GM10847 (cell line): ENCODE results near the gene CLDN24.

Source experiments
- POLR2A ChIP-seq: IDR thresholded peaks from 2 replicates; pipeline ENCODE4 v1.6.1; 2011; ENCODE audit not compliant: insufficient read length; ENCODE audit errors: extremely low read depth

Gene CLDN24

GRCh38 chr4:183333202-183333601 is 11.0 kb upstream of the CLDN24 start:
- no peak for TF ChIP-seq POLR2A

GRCh38 chr4:183332447-183332846 is 10.2 kb upstream of the CLDN24 start:
- TF ChIP-seq POLR2A = no peak

- TF ChIP-seq POLR2A = no peak
Observed at GRCh38 chr4:183330841-183331240, 8.6 kb upstream of the CLDN24 start.

GRCh38 chr4:183329954-183330742 is 7.9 kb upstream of the CLDN24 start:
- no peak for TF ChIP-seq POLR2A

GRCh38 chr4:183329244-183329643 is 7.0 kb upstream of the CLDN24 start:
- no peak for TF ChIP-seq POLR2A

GRCh38 chr4:183328832-183329231 is 6.6 kb upstream of the CLDN24 start:
- TF ChIP-seq POLR2A = no peak

- TF ChIP-seq POLR2A = no peak
Observed at GRCh38 chr4:183327827-183328226, 5.6 kb upstream of the CLDN24 start.

- no peak for TF ChIP-seq POLR2A
Observed at GRCh38 chr4:183326853-183327252, 4.6 kb upstream of the CLDN24 start.

- TF ChIP-seq POLR2A = no peak
Observed at GRCh38 chr4:183324619-183325018, 2.4 kb upstream of the CLDN24 start.

- TF ChIP-seq POLR2A = no peak
Observed at GRCh38 chr4:183323295-183323694, 1.1 kb upstream of the CLDN24 start.

- TF ChIP-seq POLR2A = no peak
Observed at GRCh38 chr4:183321516-183321915, 710 bp downstream of the CLDN24 start.

GRCh38 chr4:183321079-183321478 is 1.1 kb downstream of the CLDN24 start:
- TF ChIP-seq POLR2A = no peak

- no peak for TF ChIP-seq POLR2A
Observed at GRCh38 chr4:183320211-183321059, 1.8 kb downstream of the CLDN24 start, which contains the start of gene CLDN22. Gene CLDN22, minus strand, starts transcription at chr4:183320276. Its CDS starts 58 bp downstream, at chr4:183320218.

- no peak for TF ChIP-seq POLR2A
Observed at GRCh38 chr4:183318656-183319055, 3.6 kb downstream of the CLDN24 start.

GRCh38 chr4:183314806-183315205 is 7.4 kb downstream of the CLDN24 start:
- TF ChIP-seq POLR2A = no peak

- TF ChIP-seq POLR2A = no peak
Observed at GRCh38 chr4:183314336-183314735, 7.9 kb downstream of the CLDN24 start.

- no peak for TF ChIP-seq POLR2A
Observed at GRCh38 chr4:183312841-183313240, 9.4 kb downstream of the CLDN24 start.

- TF ChIP-seq POLR2A = no peak
Observed at GRCh38 chr4:183306811-183307210, 15.4 kb downstream of the CLDN24 start.
